Jurkat, Clone E6-1 (cell line): ENCODE measurements around the gene COL5A1.
"Not testable (repeated sequence)": the region's sequence is repeated elsewhere in the genome, so short reads cannot be mapped to it uniquely, and the experiment has no call there.

Experiments used
- DNase-seq: peaks from one replicate; pipeline ENCODE4 v3.0.0-alpha.2; 2011; ENCODE audit warnings: low read depth, low spot score
- H3K4me3 ChIP-seq: 2 replicates; pipeline ENCODE4 v1.5.1; 2011; ENCODE audit warnings: mild to moderate bottlenecking, low read length, control low read depth, moderate library complexity

The COL5A1 gene

GRCh38 chr9:134683714-134684374 lies 42.2 kb downstream of the COL5A1 start:
- H3K4me3 ChIP-seq = no peak overlapping the region
- DNase-seq = no peak

GRCh38 chr9:134684375-134684723 lies 42.7 kb downstream of the COL5A1 start:
- no peak overlapping the region for H3K4me3 ChIP-seq
- DNase-seq = no peak

DNA sequence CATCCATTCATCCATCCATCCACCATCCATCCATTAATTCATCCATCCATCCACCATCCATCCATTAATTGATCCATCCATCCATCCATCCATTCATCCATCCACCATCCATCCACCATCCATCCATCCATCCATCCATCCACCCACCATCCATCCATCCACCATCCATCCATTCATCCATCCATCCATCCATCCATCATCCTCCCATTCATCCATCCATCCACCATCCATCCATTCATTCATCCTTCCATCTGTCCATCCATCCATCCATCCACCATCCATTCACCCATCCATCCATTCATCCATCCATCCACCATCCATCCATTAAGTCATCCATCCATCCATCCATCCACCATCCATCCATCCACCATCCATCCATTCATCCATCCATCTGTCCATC lies 43.3 kb downstream of the COL5A1 start:
- not testable (repeated sequence) for H3K4me3 ChIP-seq, DNase-seq

- no peak overlapping the region for H3K4me3 ChIP-seq
- no peak for DNase-seq
These were observed 44.2 kb downstream of the COL5A1 start for GRCh38 chr9:134685784-134686183.

GRCh38 chr9:134686896-134687295 lies 45.3 kb downstream of the COL5A1 start:
- no peak overlapping the region for H3K4me3 ChIP-seq
- no peak for DNase-seq

- H3K4me3 ChIP-seq = no peak overlapping the region
- DNase-seq = no peak
These were observed 46.0 kb downstream of the COL5A1 start for GRCh38 chr9:134687556-134687955.

GRCh38 chr9:134688231-134688630 lies 46.6 kb downstream of the COL5A1 start:
- no peak overlapping the region for H3K4me3 ChIP-seq
- no peak for DNase-seq

DNA sequence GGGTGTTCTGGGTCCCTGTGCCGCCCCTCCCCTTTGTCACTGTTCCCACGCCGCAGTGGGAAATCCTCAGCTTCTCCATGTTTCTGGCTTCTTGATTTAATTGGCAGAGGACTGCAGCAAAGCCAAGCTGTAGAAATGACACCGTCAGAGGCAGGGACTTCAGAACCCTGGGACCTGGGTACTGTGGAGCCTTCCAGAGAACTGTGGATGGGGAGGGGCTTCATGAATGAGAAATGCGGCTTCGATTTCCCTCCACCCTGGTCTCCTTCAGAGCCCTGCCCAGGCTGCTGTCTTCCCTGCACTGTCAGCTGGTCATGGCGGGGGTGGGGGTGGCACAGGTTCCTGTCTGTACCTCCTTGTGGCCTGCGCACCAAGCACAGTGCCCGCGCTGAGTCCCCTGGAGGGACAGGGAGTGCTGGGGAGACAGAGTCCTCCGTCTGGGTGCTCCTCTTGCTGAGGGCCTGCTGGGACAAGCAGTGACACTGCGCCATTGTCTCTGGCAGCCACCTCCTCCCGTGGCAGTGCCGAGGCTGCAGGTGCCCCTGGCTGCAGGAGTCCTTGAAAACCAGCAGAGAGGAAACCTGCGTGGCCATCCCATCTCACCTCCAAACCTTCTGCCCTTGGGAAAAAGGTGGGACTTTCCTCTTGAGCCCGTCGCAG lies 47.2 kb downstream of the COL5A1 start:
- H3K4me3 ChIP-seq = no peak overlapping the region
- no peak for DNase-seq

DNA sequence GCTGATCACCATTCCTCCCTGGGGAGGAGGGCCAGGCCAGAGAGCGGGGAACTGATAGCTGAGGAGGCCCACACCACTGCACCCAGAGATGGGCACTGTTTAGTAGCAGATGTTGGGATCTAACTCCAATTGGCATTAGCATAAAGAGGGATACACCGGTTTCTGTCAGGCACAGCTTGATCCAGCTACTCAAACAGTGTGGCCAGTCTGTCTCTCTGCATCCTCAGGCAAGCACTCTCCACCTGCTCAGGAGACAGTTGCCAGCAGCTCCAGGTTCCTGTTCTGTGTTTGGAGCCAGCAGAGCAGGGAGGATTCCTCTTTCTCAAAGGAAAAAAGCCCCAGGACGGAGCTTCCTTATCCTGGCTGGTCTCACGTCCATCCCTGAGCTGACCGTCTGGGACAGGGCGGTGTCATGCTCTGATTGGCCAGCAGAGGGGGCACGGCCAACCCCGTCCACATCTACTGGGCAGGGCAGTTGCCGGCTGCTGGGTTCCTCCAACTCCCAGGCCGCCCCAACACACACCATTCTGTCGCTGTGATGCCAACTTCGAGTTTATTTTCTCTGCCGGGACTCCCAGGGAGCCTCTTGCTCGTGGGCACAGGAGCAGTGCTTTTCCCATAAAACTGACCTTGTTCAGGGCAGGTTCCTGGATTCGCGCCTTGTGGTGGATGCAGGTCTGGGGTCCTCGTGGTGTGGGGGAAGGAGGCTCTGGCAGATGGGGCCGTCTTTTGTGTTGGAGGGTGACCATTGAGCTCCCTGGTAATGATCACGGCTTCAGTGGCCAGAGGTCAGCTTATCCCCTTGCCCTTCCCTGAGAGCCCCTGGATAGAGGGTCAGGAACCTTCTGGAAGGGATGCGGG lies 47.9 kb downstream of the COL5A1 start:
- DNase-seq = no peak
- no peak overlapping the region for H3K4me3 ChIP-seq

GRCh38 chr9:134690301-134690751 lies 48.7 kb downstream of the COL5A1 start:
- no peak overlapping the region for H3K4me3 ChIP-seq
- DNase-seq = no peak

DNA sequence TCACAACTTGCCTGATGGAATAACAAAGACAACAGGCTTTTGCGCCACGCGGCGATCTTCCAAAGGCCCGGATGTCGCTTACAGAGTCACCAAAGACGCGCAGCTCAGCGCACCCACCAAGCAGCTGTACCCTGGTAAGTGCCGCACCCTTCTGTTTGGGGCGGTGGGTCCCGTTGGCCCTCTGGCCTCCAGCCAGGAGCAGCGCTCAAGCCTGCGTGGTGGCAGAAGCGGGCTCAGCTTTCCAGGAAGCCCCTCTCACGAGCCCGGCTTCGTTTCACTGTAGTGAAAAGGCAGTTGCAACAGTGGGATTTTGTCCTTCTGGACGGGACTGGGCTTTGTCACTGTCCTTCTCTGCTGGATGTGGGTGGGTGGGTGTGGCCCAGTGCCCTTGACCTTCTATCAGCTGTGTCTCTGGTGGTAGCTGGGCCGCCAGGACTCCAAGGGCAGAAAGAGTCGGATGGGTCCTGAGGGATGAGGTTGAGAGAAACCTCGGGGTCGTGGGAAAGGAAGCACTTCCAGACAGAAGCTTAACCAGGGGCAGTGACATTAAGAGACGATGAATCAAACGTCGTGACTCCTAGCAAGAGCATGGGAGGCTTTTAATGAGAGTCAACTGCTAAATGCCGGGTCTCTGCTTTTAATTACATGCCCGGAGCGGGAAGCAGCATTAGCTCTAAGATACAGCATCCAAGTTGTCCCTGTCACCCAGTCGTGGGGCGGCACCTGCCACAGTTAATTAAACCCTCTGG lies 49.5 kb downstream of the COL5A1 start:
- no peak for DNase-seq
- H3K4me3 ChIP-seq = no peak overlapping the region

DNA sequence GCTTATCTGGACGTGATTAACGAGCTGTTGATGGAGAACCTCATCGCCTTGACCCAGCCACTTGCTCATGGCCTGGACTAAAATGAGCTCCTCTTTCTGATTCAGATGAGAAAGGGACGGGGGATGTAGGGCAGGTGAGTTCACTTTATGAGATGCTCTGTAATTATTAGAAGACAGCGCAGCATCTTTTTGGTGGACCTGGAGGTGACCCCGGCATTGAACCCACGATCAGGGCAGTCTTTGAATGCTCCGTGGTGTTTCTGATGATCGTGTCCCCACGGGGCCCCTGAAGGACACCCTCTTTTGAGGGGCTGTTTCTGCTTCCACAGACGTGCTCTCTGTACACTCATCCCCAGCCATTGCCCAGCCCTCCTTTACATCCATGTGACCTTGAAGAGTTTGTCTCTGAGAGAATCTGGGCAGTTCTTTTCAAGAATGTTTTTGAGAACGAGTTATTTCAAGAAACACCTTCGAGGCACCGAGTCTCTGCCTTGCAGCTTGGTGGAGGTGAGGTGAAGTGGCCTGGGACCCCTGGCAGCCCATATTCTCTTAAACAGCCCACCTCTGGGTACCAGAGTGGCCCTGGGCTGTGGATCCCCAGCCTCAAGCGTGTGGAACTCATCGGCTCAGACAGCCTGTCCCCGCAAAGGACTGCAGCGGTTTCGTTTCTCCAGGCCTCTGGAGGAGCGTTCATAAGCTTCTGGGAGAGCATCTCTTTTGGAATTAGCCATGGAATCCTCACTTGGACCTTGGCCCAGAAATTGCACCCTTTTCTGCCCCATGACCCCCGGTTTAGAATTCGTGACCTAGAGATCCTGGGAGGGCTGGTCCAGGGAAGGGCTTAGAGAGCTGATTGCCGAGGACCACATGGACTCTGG lies 50.3 kb downstream of the COL5A1 start:
- H3K4me3 ChIP-seq = no peak overlapping the region
- no peak for DNase-seq

DNA sequence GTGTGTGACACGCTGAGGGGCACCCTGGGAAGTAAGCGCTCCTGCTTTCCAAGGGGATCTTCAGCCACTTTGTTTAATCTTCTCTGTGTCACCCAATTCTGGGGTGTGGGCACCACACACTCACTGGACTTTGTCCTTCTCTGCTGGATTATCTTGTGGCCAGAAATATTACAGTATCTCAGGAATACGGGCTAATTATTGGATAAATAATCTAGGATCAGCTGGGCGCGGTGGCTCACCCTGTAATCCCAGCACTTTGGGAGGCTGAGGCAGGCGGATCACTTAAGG lies 50.9 kb downstream of the COL5A1 start:
- H3K4me3 ChIP-seq = no peak overlapping the region

DNA sequence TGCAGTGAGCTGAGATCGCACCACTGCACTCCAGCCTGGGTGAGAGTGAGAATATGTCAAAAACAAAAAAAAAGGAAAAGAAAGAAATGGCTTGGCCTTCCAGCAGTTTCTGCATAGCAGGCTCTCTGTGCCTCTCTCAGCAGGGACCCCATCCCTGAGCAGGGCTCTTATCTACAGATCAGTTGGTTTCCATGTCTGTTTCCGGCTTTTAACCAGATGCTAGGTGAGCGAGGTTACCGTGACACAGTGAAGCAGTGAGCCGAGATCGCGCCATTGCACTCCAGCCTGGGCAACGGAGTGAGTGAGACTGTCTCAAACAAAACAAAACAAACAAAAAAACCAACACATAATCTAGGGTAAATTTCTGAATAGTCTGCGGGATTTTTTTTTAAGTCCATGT lies 51.4 kb downstream of the COL5A1 start:
- peak; percentile 75 for DNase-seq

More for the DNA sequence above, 50.9 kb downstream of the COL5A1 start:
- no peak for DNase-seq

GRCh38 chr9:134693641-134694367 lies 52.2 kb downstream of the COL5A1 start:
- no peak overlapping the region for H3K4me3 ChIP-seq
- DNase-seq = no peak

More for the DNA sequence above, 51.4 kb downstream of the COL5A1 start:
- no peak overlapping the region for H3K4me3 ChIP-seq

GRCh38 chr9:134694368-134694665 lies 52.7 kb downstream of the COL5A1 start:
- DNase-seq = no peak
- no peak overlapping the region for H3K4me3 ChIP-seq

GRCh38 chr9:134694714-134695113 lies 53.1 kb downstream of the COL5A1 start:
- no peak overlapping the region for H3K4me3 ChIP-seq
- no peak for DNase-seq

DNA sequence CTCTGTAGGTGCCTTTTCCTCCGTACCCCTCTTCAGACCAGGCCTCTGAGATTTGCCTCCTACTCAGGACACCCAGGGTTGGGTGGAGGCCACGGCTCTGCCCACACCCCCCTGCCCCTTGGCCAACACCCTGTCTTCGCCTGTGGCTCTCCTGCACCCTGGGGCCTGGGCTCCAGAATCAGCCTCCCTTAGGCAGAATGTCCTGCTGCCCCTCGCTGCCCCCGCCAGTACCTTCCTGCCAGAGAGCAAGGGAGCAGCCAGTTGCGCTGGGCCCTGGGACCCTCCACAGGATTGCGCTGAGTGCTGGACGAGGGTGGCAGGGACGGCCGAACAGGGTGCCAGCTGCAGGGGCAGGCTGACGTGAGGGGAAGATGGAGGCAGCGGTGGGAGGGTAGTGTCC lies 53.5 kb downstream of the COL5A1 start:
- H3K4me3 ChIP-seq = no peak overlapping the region
- no peak for DNase-seq
